AG04449 (cell line): ENCODE data around the gene SRMS.

Experiments used
- CTCF ChIA-PET: fragments of 350-600 bp; formaldehyde crosslinking; extraction: SDS; loops from one replicate; lab custom pipeline; 2021; ENCODE audit warnings: antibody characterized with exemption; lab: Yijun Ruan, JAX
- POLR2A ChIA-PET: fragments of 400-600, 350-600 bp; formaldehyde crosslinking; extraction: SDS; loops from one replicate; lab custom pipeline; 2020; ENCODE audit warnings: antibody characterized with exemption, inconsistent platforms; lab: Yijun Ruan, JAX
- DNase-seq: peaks from one replicate; pipeline ENCODE4 v3.0.0-alpha.2; 2010; ENCODE audit warnings: low read depth, low spot score
- H3K4me3 ChIP-seq: 2 replicates; pipeline ENCODE4 v1.5.1; 2011; ENCODE audit warnings: low read depth, mild to moderate bottlenecking, control low read depth, low read length
- TF ChIP-seq, protein P1 (sequence below): IDR thresholded peaks from one replicate; pipeline ENCODE4 v1.5.1; 2011; ENCODE audit warnings: mild to moderate bottlenecking, moderate library complexity, low read length, control low read depth, inconsistent platforms; ENCODE audit not compliant: insufficient read depth; ENCODE audit errors: missing control alignments

The SRMS gene

DNA sequence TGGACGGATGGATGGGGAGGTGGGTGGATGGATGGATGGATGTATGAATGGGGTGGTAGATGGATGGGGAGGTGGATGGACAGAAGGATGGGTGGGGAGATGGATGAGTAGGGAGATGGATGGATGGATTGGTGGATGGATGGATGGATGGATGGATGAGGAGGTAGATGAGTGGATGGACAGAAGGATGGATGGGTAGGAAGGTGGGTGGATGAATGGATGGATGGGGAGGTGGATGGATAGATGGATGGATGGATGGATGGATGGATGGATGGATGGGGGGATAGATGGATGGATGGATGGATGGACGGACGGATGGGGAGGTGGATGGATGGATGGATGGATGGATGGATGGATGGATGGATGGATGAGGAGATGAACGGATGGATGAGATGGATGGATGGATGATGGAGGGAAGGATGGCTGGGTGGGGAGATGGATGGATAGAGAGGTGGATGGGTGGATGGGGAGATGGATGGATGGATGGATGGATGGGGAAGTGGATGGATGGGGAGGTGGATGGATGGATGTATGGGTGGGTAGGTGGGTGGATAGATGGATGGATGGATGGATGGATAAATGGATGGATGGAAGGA is 55.8 kb downstream of the SRMS start:
- ChIA-PET POLR2A (no interaction called here), CTCF (no interaction called here)
- H3K4me3 ChIP-seq: no peak overlapping the region
- no peak for DNase-seq
- TF ChIP-seq, protein P1, sequence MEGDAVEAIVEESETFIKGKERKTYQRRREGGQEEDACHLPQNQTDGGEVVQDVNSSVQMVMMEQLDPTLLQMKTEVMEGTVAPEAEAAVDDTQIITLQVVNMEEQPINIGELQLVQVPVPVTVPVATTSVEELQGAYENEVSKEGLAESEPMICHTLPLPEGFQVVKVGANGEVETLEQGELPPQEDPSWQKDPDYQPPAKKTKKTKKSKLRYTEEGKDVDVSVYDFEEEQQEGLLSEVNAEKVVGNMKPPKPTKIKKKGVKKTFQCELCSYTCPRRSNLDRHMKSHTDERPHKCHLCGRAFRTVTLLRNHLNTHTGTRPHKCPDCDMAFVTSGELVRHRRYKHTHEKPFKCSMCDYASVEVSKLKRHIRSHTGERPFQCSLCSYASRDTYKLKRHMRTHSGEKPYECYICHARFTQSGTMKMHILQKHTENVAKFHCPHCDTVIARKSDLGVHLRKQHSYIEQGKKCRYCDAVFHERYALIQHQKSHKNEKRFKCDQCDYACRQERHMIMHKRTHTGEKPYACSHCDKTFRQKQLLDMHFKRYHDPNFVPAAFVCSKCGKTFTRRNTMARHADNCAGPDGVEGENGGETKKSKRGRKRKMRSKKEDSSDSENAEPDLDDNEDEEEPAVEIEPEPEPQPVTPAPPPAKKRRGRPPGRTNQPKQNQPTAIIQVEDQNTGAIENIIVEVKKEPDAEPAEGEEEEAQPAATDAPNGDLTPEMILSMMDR: no peak

DNA sequence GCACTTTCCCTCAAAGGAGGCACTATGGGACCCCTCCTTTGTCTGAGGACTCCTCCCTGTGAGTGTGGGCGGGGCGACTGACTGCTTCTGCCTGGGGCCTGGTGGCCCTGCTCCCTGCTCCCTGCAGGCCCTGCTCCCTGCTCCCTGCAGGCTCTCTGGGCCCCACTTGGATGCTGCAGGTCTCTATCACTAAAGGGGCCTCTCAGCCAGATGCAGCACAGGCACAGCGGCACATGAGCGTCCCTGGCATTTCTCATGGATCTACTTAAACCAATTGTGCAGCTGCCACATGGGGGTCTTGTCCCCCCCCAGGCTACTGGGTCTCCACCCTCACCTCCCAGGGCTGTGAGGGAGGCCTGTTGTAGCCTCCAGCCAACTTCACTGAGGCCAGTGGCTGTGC is 56.5 kb downstream of the SRMS start:
- CTCF ChIA-PET: no interaction called here
- DNase-seq: no peak
- TF ChIP-seq, protein P1: no peak
- H3K4me3 ChIP-seq: no peak overlapping the region
- POLR2A ChIA-PET: no interaction called here
